ENCODE data around the gene PTGFRN. TPM values are rescaled to one million over a fixed set of nuclear protein-coding genes. Genes with fewer than 3 reads are reported as not detected.

Gene PTGFRN
- total RNA-seq, 2 experiments from 2014 or later: 7.0 to 8.4 TPM

- H3K9me3 Mint-ChIP-seq: peaks cover 2% of the 10 kb centered on the region
- TF ChIP-seq CTCF (IDR thresholded peaks at IDR 0.05): no peak
- peaks cover 6% of the 10 kb centered on the region for H3K36me3 Mint-ChIP-seq (ENCODE audit: low read depth)
- H3K27ac Mint-ChIP-seq: no peak overlapping the region
- ChIA-PET POLR2A (interaction anchor here (1.3 kb wide), 1 partner anchor 162 kb away, joined by 3 read pairs; no protein-coding TSS in a partner anchor), CTCF (no interaction called here)
- ATAC-seq: no peak
- H3K27me3 Mint-ChIP-seq: no peaks in the 10 kb centered on the region
- intact Hi-C loops (cut with micrococcal nuclease): loop anchor here (5.0 kb wide), 1 partner anchor 68 kb away; no protein-coding TSS in a partner anchor
- no peak overlapping the region for H3K4me3 Mint-ChIP-seq
- peaks cover 57% of the 10 kb centered on the region for H3K4me1 Mint-ChIP-seq (ENCODE audit: low read depth)
- no peak for DNase-seq
Observed at GRCh38 chr1:116988908-116989307, 79.2 kb downstream of the PTGFRN start.

GRCh38 chr1:116989835-116990234 lies 80.1 kb downstream of the PTGFRN start:
- no peak for ATAC-seq
- DNase-seq: no peak
- Mint-ChIP-seq H3K27me3 (no peaks in the 10 kb centered on the region), H3K27ac (no peak overlapping the region), H3K4me3 (no peak overlapping the region), H3K4me1 (ENCODE audit: low read depth) (peaks cover 49% of the 10 kb centered on the region), H3K9me3 (peaks cover 2% of the 10 kb centered on the region), H3K36me3 (ENCODE audit: low read depth) (peaks cover 6% of the 10 kb centered on the region)
- POLR2A ChIA-PET: interaction anchor here (0.5 to 0.8 kb wide), 3 partner anchors 16 to 135 kb away, joined by 3 read pairs; no protein-coding TSS in a partner anchor
- no peak for TF ChIP-seq CTCF (IDR thresholded peaks at IDR 0.05)
- intact Hi-C loops (cut with micrococcal nuclease): loop anchor here (5.0 kb wide), 1 partner anchor 67 kb away; no protein-coding TSS in a partner anchor
- CTCF ChIA-PET: no interaction called here

- no peak overlapping the region for H3K4me3 Mint-ChIP-seq
- intact Hi-C loops (cut with micrococcal nuclease): no loop called here
- H3K4me1 Mint-ChIP-seq (ENCODE audit: low read depth): peaks cover 49% of the 10 kb centered on the region
- no peaks in the 10 kb centered on the region for H3K27me3 Mint-ChIP-seq
- POLR2A ChIA-PET: interaction anchor here (0.9 kb wide), 1 partner anchor 252 kb away, joined by 3 read pairs; no protein-coding TSS in a partner anchor
- peaks cover 2% of the 10 kb centered on the region for H3K9me3 Mint-ChIP-seq
- no peak for TF ChIP-seq CTCF (IDR thresholded peaks at IDR 0.05)
- H3K36me3 Mint-ChIP-seq (ENCODE audit: low read depth): peaks cover 6% of the 10 kb centered on the region
- ATAC-seq (no peak), DNase-seq (no peak)
- CTCF ChIA-PET: no interaction called here
- no peak overlapping the region for H3K27ac Mint-ChIP-seq
Observed at GRCh38 chr1:116990612-116991151, 81.0 kb downstream of the PTGFRN start.

- peaks cover 6% of the 10 kb centered on the region for H3K36me3 Mint-ChIP-seq (ENCODE audit: low read depth)
- DNase-seq: no peak
- CTCF ChIA-PET: interaction anchor here (1.2 to 1.7 kb wide), 2 partner anchors 13 to 14 kb away, joined by 3 read pairs; no protein-coding TSS in a partner anchor
- peaks cover 44% of the 10 kb centered on the region for H3K4me1 Mint-ChIP-seq (ENCODE audit: low read depth)
- H3K9me3 Mint-ChIP-seq: peaks cover 2% of the 10 kb centered on the region
- ATAC-seq: no peak
- intact Hi-C loops (cut with micrococcal nuclease): no loop called here
- TF ChIP-seq CTCF (IDR thresholded peaks at IDR 0.05): no peak
- no peak overlapping the region for H3K4me3 Mint-ChIP-seq
- H3K27me3 Mint-ChIP-seq: no peaks in the 10 kb centered on the region
- H3K27ac Mint-ChIP-seq: peak overlapping the region; percentile 30
- POLR2A ChIA-PET: interaction anchor here (0.9 kb wide), 1 partner anchor 253 kb away, joined by 3 read pairs; no protein-coding TSS in a partner anchor
Observed at GRCh38 chr1:116991171-116991845, 81.6 kb downstream of the PTGFRN start.

GRCh38 chr1:116991918-116992317 lies 82.2 kb downstream of the PTGFRN start:
- Mint-ChIP-seq H3K9me3 (peaks cover 2% of the 10 kb centered on the region), H3K36me3 (ENCODE audit: low read depth) (peaks cover 6% of the 10 kb centered on the region), H3K4me1 (ENCODE audit: low read depth) (peaks cover 38% of the 10 kb centered on the region), H3K27ac (peak overlapping the region; percentile 30), H3K4me3 (no peak overlapping the region), H3K27me3 (no peaks in the 10 kb centered on the region)
- no peak for ATAC-seq
- POLR2A ChIA-PET: no interaction called here
- intact Hi-C loops (cut with micrococcal nuclease): no loop called here
- no peak for DNase-seq
- CTCF ChIA-PET: interaction anchor here (1.2 to 1.7 kb wide), 2 partner anchors 12 to 15 kb away, joined by 3 read pairs; no protein-coding TSS in a partner anchor
- no peak for TF ChIP-seq CTCF (IDR thresholded peaks at IDR 0.05)

All from activated CD8-positive, alpha-beta T cell treated with anti-CD3 and anti-CD28 coated beads for 36 hours (primary cell).